ENCODE data around the gene FYCO1.

GRCh38 chr3:45933591-45933990 is 62.0 kb downstream of the FYCO1 start:
- TF ChIP-seq POLR2A (IDR thresholded peaks at IDR 0.05; ENCODE audit: low read length) (no peak), GATA1 (IDR thresholded peaks at IDR 0.05; ENCODE audit: low read depth, low read length) (no peak)

Data from erythroblast (primary cell).